Measurements from ENCODE around the gene SLC38A6. TPM values are rescaled to one million over a fixed set of nuclear protein-coding genes. Genes with fewer than 3 reads are reported as not detected.

SLC38A6 gene
- total and polyA plus RNA-seq, 2 experiments from 2014 or later = 17.0 to 26.0 TPM

- Histone ChIP-seq H3K27ac (no peak overlapping the region), H3K4me2 (no peak overlapping the region), H3K36me3 (replicated peaks; ENCODE audit: insufficient read depth, low read depth) (no peaks in the 10 kb centered on the region), H3K4me3 (no peak overlapping the region), H3K4me1 (ENCODE audit: insufficient read depth) (no peaks in the 10 kb centered on the region), H3K9me2 (replicated peaks; ENCODE audit: insufficient read depth) (no peaks in the 10 kb centered on the region), H3K79me2 (peaks cover 3% of the 10 kb centered on the region), H3K27me3 (no peaks in the 10 kb centered on the region), H2AFZ (no peak overlapping the region), H3K9me3 (ENCODE audit: low read depth) (peaks cover 19% of the 10 kb centered on the region), H4K20me1 (ENCODE audit: insufficient read depth, poor library complexity, severe bottlenecking) (no peaks in the 10 kb centered on the region)
- DNase-seq (ENCODE audit: low spot score) = no peak
- TF ChIP-seq EZH2phosphoT487 (IDR thresholded peaks at IDR 0.05; ENCODE audit: low read depth, severe bottlenecking, unreplicated experiment) (no peak), EZH2 (IDR thresholded peaks at IDR 0.05; ENCODE audit: borderline replicate concordance) (no peak), CTCF (IDR thresholded peaks at IDR 0.05; ENCODE audit: poor library complexity) (no peak)
- 100% methylated on average over 1 of the region's 1 CpG for WGBS (ENCODE audit: low lambda C conversion rate, missing lambda C conversion rate)
Measured at GRCh38 chr14:60956632-60957031, 24.4 kb upstream of the SLC38A6 start.

GRCh38 chr14:60958146-60958545 is 22.9 kb upstream of the SLC38A6 start:
- H3K27me3 ChIP-seq = no peaks in the 10 kb centered on the region
- no peaks in the 10 kb centered on the region for H4K20me1 ChIP-seq (ENCODE audit: insufficient read depth, poor library complexity, severe bottlenecking)
- H3K4me2 ChIP-seq = no peak overlapping the region
- no peak overlapping the region for H2AFZ ChIP-seq
- no peak for DNase-seq (ENCODE audit: low spot score)
- H3K4me1 ChIP-seq (ENCODE audit: insufficient read depth) = no peaks in the 10 kb centered on the region
- H3K4me3 ChIP-seq = no peak overlapping the region
- H3K27ac ChIP-seq = no peak overlapping the region
- no peak for TF ChIP-seq EZH2phosphoT487 (IDR thresholded peaks at IDR 0.05; ENCODE audit: low read depth, severe bottlenecking, unreplicated experiment)
- peaks cover 19% of the 10 kb centered on the region for H3K9me3 ChIP-seq (ENCODE audit: low read depth)
- H3K79me2 ChIP-seq = peaks cover 3% of the 10 kb centered on the region
- no peaks in the 10 kb centered on the region for H3K36me3 ChIP-seq (replicated peaks; ENCODE audit: insufficient read depth, low read depth)
- no peaks in the 10 kb centered on the region for H3K9me2 ChIP-seq (replicated peaks; ENCODE audit: insufficient read depth)

- Histone ChIP-seq H3K27me3 (no peaks in the 10 kb centered on the region), H3K4me1 (ENCODE audit: insufficient read depth) (peaks cover 6% of the 10 kb centered on the region), H3K79me2 (peaks cover 4% of the 10 kb centered on the region), H3K4me2 (no peak overlapping the region), H3K9me2 (replicated peaks; ENCODE audit: insufficient read depth) (no peaks in the 10 kb centered on the region), H4K20me1 (ENCODE audit: insufficient read depth, poor library complexity, severe bottlenecking) (no peaks in the 10 kb centered on the region), H3K4me3 (no peak overlapping the region), H3K36me3 (replicated peaks; ENCODE audit: insufficient read depth, low read depth) (no peaks in the 10 kb centered on the region), H2AFZ (no peak overlapping the region), H3K27ac (no peak overlapping the region), H3K9me3 (ENCODE audit: low read depth) (no peaks in the 10 kb centered on the region)
- TF ChIP-seq EZH2phosphoT487 (IDR thresholded peaks at IDR 0.05; ENCODE audit: low read depth, severe bottlenecking, unreplicated experiment) (no peak), EZH2 (IDR thresholded peaks at IDR 0.05; ENCODE audit: borderline replicate concordance) (no peak), CTCF (IDR thresholded peaks at IDR 0.05; ENCODE audit: poor library complexity) (no peak)
- 44% methylated on average over 2 of the region's 2 CpGs for WGBS (ENCODE audit: low lambda C conversion rate, missing lambda C conversion rate)
- DNase-seq (ENCODE audit: low spot score) = no peak
Measured at GRCh38 chr14:60963761-60964160, 17.3 kb upstream of the SLC38A6 start.

GRCh38 chr14:60964904-60965303 is 16.1 kb upstream of the SLC38A6 start:
- Histone ChIP-seq H3K4me3 (no peak overlapping the region), H3K79me2 (peaks cover 4% of the 10 kb centered on the region), H3K27me3 (no peaks in the 10 kb centered on the region), H3K27ac (no peak overlapping the region), H3K4me1 (ENCODE audit: insufficient read depth) (peaks cover 8% of the 10 kb centered on the region), H2AFZ (no peak overlapping the region), H3K36me3 (replicated peaks; ENCODE audit: insufficient read depth, low read depth) (no peaks in the 10 kb centered on the region), H4K20me1 (ENCODE audit: insufficient read depth, poor library complexity, severe bottlenecking) (no peaks in the 10 kb centered on the region), H3K9me2 (replicated peaks; ENCODE audit: insufficient read depth) (no peaks in the 10 kb centered on the region), H3K9me3 (ENCODE audit: low read depth) (no peaks in the 10 kb centered on the region), H3K4me2 (no peak overlapping the region)
- 23% methylated on average over 2 of the region's 2 CpGs for WGBS (ENCODE audit: low lambda C conversion rate, missing lambda C conversion rate)
- TF ChIP-seq EZH2phosphoT487 (IDR thresholded peaks at IDR 0.05; ENCODE audit: low read depth, severe bottlenecking, unreplicated experiment) (no peak), EZH2 (IDR thresholded peaks at IDR 0.05; ENCODE audit: borderline replicate concordance) (no peak), CTCF (IDR thresholded peaks at IDR 0.05; ENCODE audit: poor library complexity) (no peak)
- DNase-seq (ENCODE audit: low spot score) = no peak
